Heart left ventricle (tissue), 16 donors: ENCODE data around the gene EXD3. TPM values are rescaled to one million over a fixed set of nuclear protein-coding genes. Genes with fewer than 3 reads are reported as not detected.

Experiments used
- ATAC-seq, 4 donors: fragments of 200-7000 bp; cut with Tn5 transposase; one replicate each; pipeline ENCODE4 v1.9.1; 2020 to 2022; ENCODE audit warnings: moderate library complexity in 4 of 4, mild to moderate bottlenecking in 3 of 4, moderate number of reproducible peaks in 1 of 4
- DNase-seq, 5 donors: peaks; one replicate each; pipeline ENCODE4 v3.0.0-alpha.2; 2020
- H3K27ac ChIP-seq, 12 donors: fragments of 200-600 bp; sonication (generic) in 4 of 12; one replicate each; pipeline versions ENCODE4 v1.5.0 to v1.8.0; 2016 to 2022; ENCODE audit warnings: mild to moderate bottlenecking in 2 of 12
- H3K27me3 ChIP-seq, 9 donors: fragments of 200-600 bp; sonication (generic) in 2 of 9; one replicate each; pipeline versions ENCODE4 v1.5.1 to v1.8.0; 2016 to 2022; ENCODE audit warnings: mild to moderate bottlenecking in 3 of 9
- H3K36me3 ChIP-seq, 9 donors: fragments of 200-600 bp; sonication (generic) in 2 of 9; one replicate each; pipeline versions ENCODE4 v1.5.0 to v1.8.0; 2018 to 2022; ENCODE audit warnings: mild to moderate bottlenecking in 2 of 9
- H3K4me1 ChIP-seq, 12 donors: fragments of 200-600 bp; sonication (generic) in 4 of 12; one replicate each; pipeline versions ENCODE4 v1.5.0 to v1.8.0; 2016 to 2022; ENCODE audit warnings: mild to moderate bottlenecking in 3 of 12
- H3K4me3 ChIP-seq, 12 donors: fragments of 200-600 bp; sonication (generic) in 4 of 12; one replicate each; pipeline versions ENCODE4 v1.5.0 to v1.8.0; 2017 to 2022; ENCODE audit warnings: mild to moderate bottlenecking in 9 of 12, moderate library complexity in 4 of 12
- H3K9me3 ChIP-seq, 12 donors: fragments of 200-600 bp; sonication (generic) in 4 of 12; one replicate each; pipeline versions ENCODE4 v1.5.0 to v1.8.0; 2016 to 2022; ENCODE audit warnings: mild to moderate bottlenecking in 1 of 12
- POLR2A ChIP-seq, 2 donors: fragments of 450-650 bp; IDR thresholded peaks; one replicate each; pipeline ENCODE4 v1.6.1; 2017; ENCODE audit warnings: antibody characterized with exemption in 2 of 2, mild to moderate bottlenecking in 2 of 2, moderate library complexity in 2 of 2
- WGBS, 4 donors: extraction: QIAGEN DNeasy Blood & Tissue Kit in 2 of 4; methylation state at CpG; one replicate each; pipeline versions ENCODE4 v1.1.5 to v1.1.7; 2013 to 2018; 5-methylcytosine and 5-hydroxymethylcytosine counted together
- intact Hi-C, 10 donors: fragments of 100-400 bp; cut with DNase I; formaldehyde crosslinking; loops; one replicate each; pipeline versions ENCODE4 v1.11.1 to v1.14.2; 2022
- polyA plus RNA-seq, 2 donors: library from polyadenylated mRNA; stranded (reverse); fragments of 200-250 nt; gene quantifications; one replicate each; pipeline ENCODE4 v1.2.3, GENCODE V29; 2013
- total RNA-seq, 9 donors: library from RNA; depleted of rRNA in 2 of 9; stranded (reverse); fragments of >200 nt in 2 of 9; fragmentation: NEBNext Ultra II Directional in 3 of 9; extraction: Animal tissue kit (Norgen Biotek cat#: 25700) in 3 of 9; gene quantifications; one replicate each; pipeline versions ENCODE4 v1.1.0 to v1.2.4, GENCODE V29; 2016 to 2023
- TF ChIP-seq, protein P1 (sequence below), 12 donors: fragments of 200-600 bp; sonication (generic) in 4 of 12; IDR thresholded peaks; one replicate each; pipeline versions ENCODE4 v1.5.0 to v1.8.0; 2018 to 2022; ENCODE audit warnings: antibody characterized with exemption in 12 of 12, mild to moderate bottlenecking in 5 of 12
- donor health status: ischemic (EF 13 %, LVEDD 7.1; RV severe dilation, severe dysfunction).
- donor health status: healthy with polysubstance abuse.
- donor health status: DM: no; HTN: yes; CAD: no.
- donor health status: DM: no; HTN: no; CAD: no.
- donor health status: ischemic (EF 25% LVEDD 6.9; RV normal size, moderate dysfunction).
- donor health status: ischemic (EF 25% LVEDD 5.7; RV mildly dilated, moderate dysfunction).
- donor health status: healthy.
- donor health status: DM: yes; HTN: yes; CAD: no.
- donor health status: ischemic (EF 35%, LVEDD 5.7; RV mildly dilated, moderate dysfunction).
- donor health status: nonischemic (EF 11% LVEDD 7.7; RV severe dilation, severe dysfunction).
- donor health status: DM: yes; HTN: yes; CAD: no.
- donor health status: PGD.
- donor health status: ischemic (EF 29% LVEDD 5.4; RV normal size, mild dysfunction).
- donor health status: nonischemic (EF 23%, LVEDD 6.1; RV moderate dilation, normal function).

Gene EXD3
- total and polyA plus RNA-seq, 11 donors = 4.1 to 15.2 (median 8.6) TPM

DNA sequence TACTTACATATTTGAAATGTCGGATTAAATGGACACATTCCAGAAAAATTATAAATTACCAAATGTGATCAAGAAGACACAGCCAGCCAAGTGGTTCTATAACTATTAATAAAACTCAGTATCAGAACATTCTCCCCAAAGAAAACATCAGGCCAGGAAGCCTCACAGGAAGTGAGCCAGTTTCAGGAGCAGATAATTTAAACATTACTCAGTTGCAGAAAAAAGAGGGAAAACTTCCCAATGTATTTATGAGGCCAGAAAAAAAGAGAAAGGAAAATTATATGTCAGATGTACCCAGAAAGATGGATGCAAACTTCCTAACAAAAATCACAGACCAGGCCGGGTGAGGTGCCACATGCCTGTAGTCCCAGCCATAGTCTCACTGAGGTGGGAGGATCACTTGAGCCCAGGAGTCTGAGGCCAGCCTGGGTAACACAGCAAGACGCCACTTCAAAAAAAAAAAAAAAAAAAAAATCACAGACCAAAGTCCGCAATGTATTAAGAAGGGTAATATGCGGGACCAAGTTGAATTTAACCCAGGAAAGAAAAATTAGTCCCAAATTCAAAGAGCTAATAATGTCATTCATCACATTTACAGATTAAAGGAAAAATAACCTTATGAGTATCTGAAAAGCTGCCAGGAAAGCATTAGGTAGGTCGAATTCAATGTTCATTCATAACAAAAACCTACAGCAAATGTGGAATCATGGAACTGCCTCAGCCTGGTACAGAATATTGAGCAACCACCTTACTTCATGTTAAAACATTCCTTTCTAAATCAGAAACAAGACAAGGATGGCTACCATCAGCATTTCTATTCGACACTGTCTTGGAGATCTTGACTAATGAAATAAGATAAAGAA is 83.7 kb downstream of the EXD3 start:
- no peak for ATAC-seq
- intact Hi-C loops = no loop called here
- no peak overlapping the region for H3K4me3 ChIP-seq
- TF ChIP-seq, protein P1, sequence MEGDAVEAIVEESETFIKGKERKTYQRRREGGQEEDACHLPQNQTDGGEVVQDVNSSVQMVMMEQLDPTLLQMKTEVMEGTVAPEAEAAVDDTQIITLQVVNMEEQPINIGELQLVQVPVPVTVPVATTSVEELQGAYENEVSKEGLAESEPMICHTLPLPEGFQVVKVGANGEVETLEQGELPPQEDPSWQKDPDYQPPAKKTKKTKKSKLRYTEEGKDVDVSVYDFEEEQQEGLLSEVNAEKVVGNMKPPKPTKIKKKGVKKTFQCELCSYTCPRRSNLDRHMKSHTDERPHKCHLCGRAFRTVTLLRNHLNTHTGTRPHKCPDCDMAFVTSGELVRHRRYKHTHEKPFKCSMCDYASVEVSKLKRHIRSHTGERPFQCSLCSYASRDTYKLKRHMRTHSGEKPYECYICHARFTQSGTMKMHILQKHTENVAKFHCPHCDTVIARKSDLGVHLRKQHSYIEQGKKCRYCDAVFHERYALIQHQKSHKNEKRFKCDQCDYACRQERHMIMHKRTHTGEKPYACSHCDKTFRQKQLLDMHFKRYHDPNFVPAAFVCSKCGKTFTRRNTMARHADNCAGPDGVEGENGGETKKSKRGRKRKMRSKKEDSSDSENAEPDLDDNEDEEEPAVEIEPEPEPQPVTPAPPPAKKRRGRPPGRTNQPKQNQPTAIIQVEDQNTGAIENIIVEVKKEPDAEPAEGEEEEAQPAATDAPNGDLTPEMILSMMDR (IDR thresholded peaks at IDR 0.05) = no peak
- TF ChIP-seq POLR2A (IDR thresholded peaks at IDR 0.05) = no peak
- H3K27me3 ChIP-seq = no peaks in the 10 kb centered on the region
- peaks cover 0 to 28% (median 5%) of the 10 kb centered on the region in 12 donors for H3K9me3 ChIP-seq
- peak overlapping the region in 1 of 12 donors; percentile 10 for H3K27ac ChIP-seq
- DNase-seq = no peak
- H3K36me3 ChIP-seq = peaks cover 0 to 11% (median 0%) of the 10 kb centered on the region in 9 donors
- H3K4me1 ChIP-seq = no peaks in the 10 kb centered on the region
- 71 to 77% (median 76%) methylated on average over 7 of the region's 7 CpGs for WGBS, 4 donors

DNA sequence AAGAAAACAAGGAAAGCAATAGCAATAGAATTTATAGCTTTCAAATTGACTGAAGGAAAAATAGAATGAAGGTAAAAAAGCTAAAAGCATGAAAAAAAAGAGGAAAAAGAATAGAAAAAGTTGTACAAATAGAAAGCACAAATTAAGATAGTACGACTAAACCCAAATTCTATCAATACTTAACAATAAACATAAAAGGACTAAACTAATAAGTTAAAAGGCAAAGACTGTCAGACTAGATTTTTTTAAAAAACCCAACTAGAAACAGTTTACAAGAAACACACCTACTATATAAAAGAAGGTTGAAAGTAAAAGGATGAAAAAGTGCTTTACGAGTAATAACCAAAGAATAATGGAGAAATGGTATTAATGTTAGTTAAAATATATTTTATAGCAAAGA is 86.2 kb downstream of the EXD3 start:
- TF ChIP-seq, protein P1 (IDR thresholded peaks at IDR 0.05) = no peak
- TF ChIP-seq POLR2A (IDR thresholded peaks at IDR 0.05) = no peak

GRCh38 chr9:137333016-137333671 is 89.8 kb downstream of the EXD3 start:
- H3K4me3 ChIP-seq = no peak overlapping the region
- H3K9me3 ChIP-seq = peaks cover 0 to 19% (median 5%) of the 10 kb centered on the region in 12 donors
- no peak overlapping the region for H3K27ac ChIP-seq
- DNase-seq = no peak
- 75 to 83% (median 78%) methylated on average over 21 of the region's 21 CpGs for WGBS, 4 donors
- no peaks in the 10 kb centered on the region for H3K4me1 ChIP-seq
- intact Hi-C loops = no loop called here
- H3K36me3 ChIP-seq = peaks cover 0 to 5% (median 0%) of the 10 kb centered on the region in 9 donors
- TF ChIP-seq, protein P1 (IDR thresholded peaks at IDR 0.05) = no peak
- TF ChIP-seq POLR2A (IDR thresholded peaks at IDR 0.05) = no peak
- no peak for ATAC-seq
- H3K27me3 ChIP-seq = no peaks in the 10 kb centered on the region

More for the DNA sequence above, 86.2 kb downstream of the EXD3 start:
- Histone ChIP-seq H3K9me3 (peaks cover 0 to 19% (median 5%) of the 10 kb centered on the region in 12 donors), H3K27me3 (no peaks in the 10 kb centered on the region), H3K27ac (no peak overlapping the region), H3K4me1 (no peaks in the 10 kb centered on the region), H3K36me3 (peaks cover 0 to 11% (median 0%) of the 10 kb centered on the region in 9 donors), H3K4me3 (no peak overlapping the region)
- DNase-seq (no peak), ATAC-seq (no peak)
- intact Hi-C loops = no loop called here
- 92 to 96% (median 94%) methylated on average over 2 of the region's 2 CpGs for WGBS, 4 donors

DNA sequence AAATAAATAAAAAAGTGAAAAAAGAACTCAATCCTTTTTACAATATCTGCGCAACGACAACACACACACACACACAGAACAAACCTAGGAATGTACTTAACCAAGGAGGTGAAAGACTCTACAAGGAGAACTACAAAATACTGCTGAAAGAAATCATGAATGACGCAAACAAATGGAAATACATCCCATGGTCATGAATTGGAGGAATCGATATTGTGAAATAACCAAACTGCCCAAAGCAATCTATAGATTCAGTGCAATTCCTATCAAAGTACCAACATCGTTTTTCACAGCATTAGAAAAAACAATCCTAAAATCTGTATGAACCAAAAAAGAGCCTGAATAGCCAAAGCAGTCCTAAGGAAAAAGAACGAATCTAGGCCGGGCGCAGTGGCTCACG is 91.0 kb downstream of the EXD3 start:
- 94 to 97% (median 95%) methylated on average over 9 of the region's 9 CpGs for WGBS, 4 donors
- no peak overlapping the region for H3K27ac ChIP-seq
- H3K4me1 ChIP-seq = no peaks in the 10 kb centered on the region
- H3K4me3 ChIP-seq = no peak overlapping the region
- H3K9me3 ChIP-seq = peaks cover 0 to 13% (median 3%) of the 10 kb centered on the region in 12 donors
- no peaks in the 10 kb centered on the region for H3K27me3 ChIP-seq
- intact Hi-C loops = no loop called here
- ATAC-seq = no peak
- TF ChIP-seq, protein P1 (IDR thresholded peaks at IDR 0.05) = no peak
- no peak for TF ChIP-seq POLR2A (IDR thresholded peaks at IDR 0.05)
- no peak for DNase-seq
- peaks cover 0 to 5% (median 0%) of the 10 kb centered on the region in 9 donors for H3K36me3 ChIP-seq
